HCT116 (cell line): ENCODE data around the gene KIFC3. TPM values are rescaled to one million over a fixed set of nuclear protein-coding genes. Genes with fewer than 3 reads are reported as not detected.
A peak's percentile ranks its signal among the peaks of the same experiment; 100 is the strongest.

Experiments
- ATAC-seq: fragments of 200-7000 bp; cut with Tn5 transposase; 2 replicates; pipeline ENCODE4 v1.9.1; 2020; ENCODE audit warnings: mild to moderate bottlenecking, moderate library complexity
- BruUV-seq: library from RNA; stranded (reverse); fragments of 400-500 nt; replicated peaks from 2 replicates; lab custom pipeline; 2021; lab: Mats Ljungman, UMichigan
- CTCF ChIA-PET: fragments of 300-600 bp; sonication (Branson Sonifier 250); formaldehyde crosslinking; loops from one replicate; lab custom pipeline; 2021; ENCODE audit warnings: antibody characterized with exemption; lab: Charles Lee
- POLR2A ChIA-PET: fragments of 300-600, 350-600 bp; sonication (Branson Sonifier 250); formaldehyde crosslinking; loops from one replicate; lab custom pipeline; 2021; ENCODE audit warnings: antibody characterized with exemption; lab: Charles Lee
- RAD21 ChIA-PET, 2 experiments: fragments of 300-600 bp; sonication (Branson Sonifier 250); formaldehyde crosslinking; loops; one replicate each; lab custom pipeline; 2023; ENCODE audit warnings: low total read pairs in 2 of 2; ENCODE audit not compliant: uncharacterized antibody in 2 of 2, unreplicated experiment in 2 of 2, low non-redundant PET in 1 of 2; lab: Charles Lee
- DNase-seq: peaks from one replicate; pipeline ENCODE4 v3.0.0-alpha.2; 2010; ENCODE audit warnings: low read depth, low spot score
- H2AFZ ChIP-seq: fragments of 200-600 bp; shearing (Covaris generic), sonication (generic); 2 replicates; pipeline ENCODE4 v1.6.1; 2017; ENCODE audit warnings: low read depth, mixed run types, mixed read lengths, antibody characterized with exemption, low read length; ENCODE audit not compliant: poor library complexity, severe bottlenecking
- H3K27ac ChIP-seq: 2 replicates; pipeline ENCODE4 v1.5.1; 2012; ENCODE audit warnings: low read depth, low read length
- H3K27me3 ChIP-seq: fragments of 200-600 bp; sonication (generic); 2 replicates; pipeline ENCODE4 v1.6.1; 2016; ENCODE audit warnings: mixed run types, low read length, mixed read lengths; ENCODE audit not compliant: insufficient read depth
- H3K36me3 ChIP-seq, 2 experiments: fragments of 200-500 bp in 1 of 2; fragments of 200-600 bp in 1 of 2; sonication (Bioruptor generic) in 1 of 2; sonication (generic) in 1 of 2; 2 replicates each; pipeline versions ENCODE4 v1.5.1 to v1.6.1; 2014 to 2016; ENCODE audit warnings: low read length in 2 of 2, inconsistent platforms in 1 of 2, mixed read lengths in 1 of 2, mixed run types in 1 of 2; ENCODE audit not compliant: insufficient read depth in 2 of 2, control insufficient read depth in 1 of 2
- H3K4me1 ChIP-seq, 2 experiments: fragments of 200-600 bp in 1 of 2; sonication (generic) in 1 of 2; 2 replicates each; pipeline versions ENCODE4 v1.5.1 to v1.6.1; 2012 to 2017; ENCODE audit warnings: low read length in 2 of 2, inconsistent platforms in 1 of 2, mild to moderate bottlenecking in 1 of 2, mixed read lengths in 1 of 2, mixed run types in 1 of 2, moderate library complexity in 1 of 2; ENCODE audit not compliant: insufficient read depth in 2 of 2, control insufficient read depth in 1 of 2
- H3K4me2 ChIP-seq: fragments of 200-600 bp; sonication (generic); 2 replicates; pipeline ENCODE4 v1.6.1; 2017; ENCODE audit warnings: mixed run types, low read length, mixed read lengths
- H3K4me3 ChIP-seq, 2 experiments: fragments of 200-600 bp in 1 of 2; sonication (generic) in 1 of 2; replicated peaks in 1 of 2; 2 replicates each; pipeline ENCODE4 v1.5.1; 2011 to 2016; ENCODE audit warnings: low read length in 2 of 2, control low read depth in 1 of 2, low read depth in 1 of 2, mild to moderate bottlenecking in 1 of 2, mixed read lengths in 1 of 2, mixed run types in 1 of 2
- H3K79me2 ChIP-seq: fragments of 200-600 bp; sonication (generic); 2 replicates; pipeline ENCODE4 v1.6.1; 2017; ENCODE audit warnings: mild to moderate bottlenecking, mixed run types, low read length, moderate library complexity, mixed read lengths; ENCODE audit not compliant: insufficient read depth
- H3K9ac ChIP-seq: fragments of 200-600 bp; sonication (generic); 2 replicates; pipeline ENCODE4 v1.6.1; 2016; ENCODE audit warnings: low read length, mixed read lengths
- H3K9me2 ChIP-seq: fragments of 200-600 bp; sonication (generic), shearing (Covaris generic); 2 replicates; pipeline ENCODE4 v1.6.1; 2017; ENCODE audit warnings: mixed run types, mild to moderate bottlenecking, moderate library complexity; ENCODE audit not compliant: insufficient read depth
- H3K9me3 ChIP-seq, 2 experiments: fragments of 200-500 bp in 1 of 2; fragments of 200-600 bp in 1 of 2; sonication (Bioruptor generic) in 1 of 2; sonication (generic) in 1 of 2; 2 replicates each; pipeline ENCODE4 v1.6.1; 2014 to 2017; ENCODE audit warnings: low read length in 2 of 2, mixed read lengths in 2 of 2, inconsistent platforms in 1 of 2, low read depth in 1 of 2, mild to moderate bottlenecking in 1 of 2, mixed run types in 1 of 2, moderate library complexity in 1 of 2; ENCODE audit not compliant: control insufficient read depth in 1 of 2, insufficient read depth in 1 of 2
- H4K20me1 ChIP-seq: fragments of 200-600 bp; sonication (generic), shearing (Covaris generic); 2 replicates; pipeline ENCODE4 v1.6.1; 2017; ENCODE audit warnings: mixed run types, mild to moderate bottlenecking, moderate library complexity; ENCODE audit not compliant: insufficient read depth
- CBX3 ChIP-seq: IDR thresholded peaks from 2 replicates; pipeline ENCODE4 v1.6.1; 2012; ENCODE audit warnings: low read depth
- CEBPB ChIP-seq: IDR thresholded peaks from 2 replicates; pipeline ENCODE4 v1.6.1; 2012; ENCODE audit warnings: low read depth
- ELF1 ChIP-seq: IDR thresholded peaks from 2 replicates; pipeline ENCODE4 v1.6.1; 2012; ENCODE audit warnings: low read depth, borderline replicate concordance
- EZH2 ChIP-seq: fragments of 200-600 bp; sonication (generic); IDR thresholded peaks from 2 replicates; pipeline ENCODE4 v1.6.1; 2017; ENCODE audit warnings: antibody characterized with exemption, mixed run types
- FOSL1 ChIP-seq: IDR thresholded peaks from 2 replicates; pipeline ENCODE4 v1.6.1; 2012; ENCODE audit warnings: low read depth
- MAX ChIP-seq: IDR thresholded peaks from 2 replicates; pipeline ENCODE4 v1.6.1; 2012
- POLR2AphosphoS5 ChIP-seq: IDR thresholded peaks from 2 replicates; pipeline ENCODE4 v1.6.1; 2011; ENCODE audit warnings: mild to moderate bottlenecking, low read depth, low read length, moderate library complexity
- SP1 ChIP-seq: IDR thresholded peaks from 2 replicates; pipeline ENCODE4 v1.6.1; 2012; ENCODE audit warnings: low read depth
- TCF7L2 ChIP-seq: IDR thresholded peaks from 2 replicates; pipeline ENCODE4 v1.7.0; 2011; ENCODE audit warnings: borderline replicate concordance, inconsistent platforms; ENCODE audit not compliant: insufficient read depth, insufficient read length; ENCODE audit errors: extremely low read depth
- ZBTB33 ChIP-seq: IDR thresholded peaks from 2 replicates; pipeline ENCODE4 v1.6.1; 2011; ENCODE audit warnings: mild to moderate bottlenecking, low read length, moderate library complexity; ENCODE audit not compliant: insufficient replicate concordance; ENCODE audit errors: extremely low read depth
- ZFX ChIP-seq: fragments of 450-650 bp; IDR thresholded peaks from 2 replicates; pipeline ENCODE4 v1.6.1; 2017
- intact Hi-C: fragments of 100-400 bp; cut with micrococcal nuclease; formaldehyde crosslinking; loops from 2 replicates; pipeline ENCODE4 v1.10.0; 2022
- total RNA-seq: library from RNA; stranded (reverse); gene quantifications from one replicate; pipeline ENCODE4 v1.2.1, GENCODE V29; 2021; ENCODE audit not compliant: unreplicated experiment

The KIFC3 gene
- total RNA-seq, 1 experiment from 2014 or later: 31.9 TPM

- no peak for TF ChIP-seq EZH2
- TF ChIP-seq SP1: no peak
Measured at GRCh38 chr16:57764006-57764340, 38.3 kb downstream of the KIFC3 start (continued).

GRCh38 chr16:57763285-57764005, 38.8 kb downstream of the KIFC3 start:
- Histone ChIP-seq H3K9me3 (no peaks in the 10 kb centered on the region), H3K4me2 (peak overlapping the region; percentile 94), H4K20me1 (no peaks in the 10 kb centered on the region), H3K36me3 (peaks cover 0 to 5% of the 10 kb centered on the region in 2 experiments; a peak in 1 of 4 replicates), H3K4me3 (no peak overlapping the region), H2AFZ (no peak overlapping the region), H3K27me3 (no peaks in the 10 kb centered on the region), H3K9me2 (no peaks in the 10 kb centered on the region), H3K27ac (peak overlapping the region; percentile 41), H3K79me2 (no peaks in the 10 kb centered on the region), H3K4me1 (peaks cover 15 to 25% of the 10 kb centered on the region in 2 experiments), H3K9ac (no peak overlapping the region; the same call in 1 of the 2 replicates)
- BruUV-seq: no TSS peak
- DNase-seq (no peak), ATAC-seq (no peak)
- TF ChIP-seq TCF7L2 (no peak), FOSL1 (no peak)
- ChIA-PET RAD21 (no interaction called here), POLR2A (interaction anchor here (0.6 to 1.0 kb wide), 3 partner anchors 28 to 100 kb away, joined by 3 read pairs; partner anchors contain the start of gene KATNB1), CTCF (no interaction called here)
- intact Hi-C loops: no loop called here

GRCh38 chr16:57762365-57763040, 39.8 kb downstream of the KIFC3 start:
- Histone ChIP-seq H3K27me3 (no peaks in the 10 kb centered on the region), H3K9me2 (no peaks in the 10 kb centered on the region), H3K4me2 (no peak overlapping the region), H3K36me3 (0 out of 4 replicates have a peak, but pooled peaks cover 0 to 5% of the 10 kb centered on the region in 2 experiments), H3K79me2 (no peaks in the 10 kb centered on the region), H3K4me1 (peaks cover 15 to 26% of the 10 kb centered on the region in 2 experiments), H3K9ac (no peak overlapping the region), H3K4me3 (no peak overlapping the region), H4K20me1 (no peaks in the 10 kb centered on the region), H3K9me3 (no peaks in the 10 kb centered on the region), H3K27ac (no peak overlapping the region), H2AFZ (no peak overlapping the region)
- DNase-seq (no peak), ATAC-seq (no peak)
- no peak for TF ChIP-seq ELF1
- no peak for TF ChIP-seq ZBTB33
- TF ChIP-seq MAX: no peak
- TF ChIP-seq TCF7L2: no peak
- TF ChIP-seq CEBPB: no peak
- no peak for TF ChIP-seq ZFX
- TF ChIP-seq POLR2AphosphoS5: no peak
- TF ChIP-seq CBX3: no peak
- ChIA-PET POLR2A (no interaction called here), RAD21 (no interaction called here), CTCF (interaction anchor here (1.3 kb wide), 1 partner anchor 27 kb away, joined by 4 read pairs; the partner anchor contains the start of gene KATNB1)
- BruUV-seq: no TSS peak
- intact Hi-C loops: no loop called here
